Ovary (tissue), 3 donors: Measurements from ENCODE around the gene OR5AK2.
"Not testable (repeated sequence)": the region's sequence is repeated elsewhere in the genome, so short reads cannot be mapped to it uniquely, and the experiment has no call there.

Experiments
- CTCF ChIP-seq, 3 donors: fragments of 450-650 bp in 2 of 3; fragments of 200-600 bp in 1 of 3; IDR thresholded peaks; one replicate each; pipeline versions ENCODE4 v1.5.1 to v1.8.0; 2016 to 2022; ENCODE audit warnings: antibody characterized with exemption in 3 of 3, mild to moderate bottlenecking in 1 of 3
- EP300 ChIP-seq: sonication (generic); formaldehyde crosslinking; IDR thresholded peaks from one replicate; pipeline ENCODE4 v1.6.1; 2017; ENCODE audit warnings: antibody characterized with exemption
- POLR2A ChIP-seq: fragments of 450-650 bp; IDR thresholded peaks from one replicate; pipeline ENCODE4 v1.6.1; 2017; ENCODE audit warnings: antibody characterized with exemption, mild to moderate bottlenecking, moderate library complexity
- donor health status: DM: no; HTN: no; CAD: no.

DNA sequence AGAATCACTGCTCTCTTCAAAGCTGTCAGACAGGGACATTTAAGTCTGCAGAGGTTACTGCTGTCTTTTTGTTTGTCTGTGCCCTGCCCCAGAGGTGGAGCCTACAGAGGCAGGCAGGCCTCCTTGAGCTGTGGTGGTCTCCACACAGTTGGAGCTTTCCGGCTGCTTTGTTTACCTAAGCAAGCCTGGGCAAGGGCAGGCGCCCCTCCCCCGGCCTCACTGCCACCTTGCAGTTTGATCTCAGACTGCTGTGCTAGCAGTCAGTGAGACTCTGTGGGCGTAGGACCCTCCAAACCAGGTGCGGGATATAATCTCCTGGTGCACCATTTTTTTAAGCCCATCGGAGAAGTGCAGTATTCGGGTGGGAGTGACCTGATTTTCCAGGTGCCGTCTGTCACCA is 43.2 kb upstream of the OR5AK2 start:
- TF ChIP-seq POLR2A; CTCF (IDR thresholded peaks at IDR 0.05); EP300: not testable (repeated sequence)
